Mesothelial cell of epicardium (in vitro differentiated cells): ENCODE data around the gene SELENOI. TPM values are rescaled to one million over a fixed set of nuclear protein-coding genes. Genes with fewer than 3 reads are reported as not detected.
"Not testable (repeated sequence)": the region's sequence is repeated elsewhere in the genome, so short reads cannot be mapped to it uniquely, and the experiment has no call there.

ENCODE experiments used
- DNase-seq, 2 experiments: peaks; one replicate each; pipeline ENCODE4 v3.0.0; 2021; ENCODE audit warnings: low spot score in 2 of 2; ENCODE audit not compliant: unreplicated experiment in 2 of 2
- H3K27ac Mint-ChIP-seq: 2 replicates; pipeline ENCODE4 v1.8.0; 2021; ENCODE audit warnings: mixed read lengths
- H3K27me3 Mint-ChIP-seq: 2 replicates; pipeline ENCODE4 v1.8.0; 2021; ENCODE audit warnings: low read depth, mixed read lengths
- H3K36me3 Mint-ChIP-seq: 2 replicates; pipeline ENCODE4 v1.8.0; 2021; ENCODE audit warnings: mixed read lengths
- H3K4me1 Mint-ChIP-seq: 2 replicates; pipeline ENCODE4 v1.8.0; 2021; ENCODE audit warnings: mixed read lengths
- H3K4me3 Mint-ChIP-seq: 2 replicates; pipeline ENCODE4 v1.8.0; 2021; ENCODE audit warnings: mild to moderate bottlenecking, moderate library complexity, mixed read lengths
- H3K9me3 Mint-ChIP-seq: 2 replicates; pipeline ENCODE4 v1.8.0; 2021; ENCODE audit warnings: mixed read lengths
- CTCF ChIP-seq: fragments of 200-600 bp; sonication (generic); IDR thresholded peaks from one replicate; pipeline ENCODE4 v1.5.0; 2021; ENCODE audit warnings: antibody characterized with exemption; ENCODE audit not compliant: unreplicated experiment
- total RNA-seq: library from RNA; stranded (reverse); gene quantifications from 3 replicates; pipeline ENCODE4 v1.2.1, GENCODE V29; 2021

The SELENOI gene
- total RNA-seq, 1 donor from 2014 or later = 32.0 TPM

GRCh38 chr2:26363958-26364357 lies 18.0 kb downstream of the SELENOI start:
- Mint-ChIP-seq H3K36me3 (peaks cover 3% of the 10 kb centered on the region), H3K4me1 (peaks cover 23% of the 10 kb centered on the region), H3K9me3 (no peaks in the 10 kb centered on the region), H3K4me3 (no peak overlapping the region), H3K27me3 (no peaks in the 10 kb centered on the region), H3K27ac (no peak overlapping the region)
- no peak for DNase-seq
- TF ChIP-seq CTCF = no peak

- H3K4me3 Mint-ChIP-seq = no peak overlapping the region
- no peak overlapping the region for H3K27ac Mint-ChIP-seq
- H3K27me3 Mint-ChIP-seq = no peaks in the 10 kb centered on the region
- DNase-seq = no peak
- no peak for TF ChIP-seq CTCF
- H3K4me1 Mint-ChIP-seq = peaks cover 18% of the 10 kb centered on the region
- no peaks in the 10 kb centered on the region for H3K9me3 Mint-ChIP-seq
- H3K36me3 Mint-ChIP-seq = peaks cover 9% of the 10 kb centered on the region
These were observed 18.7 kb downstream of the SELENOI start for GRCh38 chr2:26364669-26365068.

GRCh38 chr2:26366957-26367356 lies 21.0 kb downstream of the SELENOI start:
- Mint-ChIP-seq H3K27me3 (no peaks in the 10 kb centered on the region), H3K9me3 (no peaks in the 10 kb centered on the region), H3K27ac (no peak overlapping the region), H3K4me3 (no peak overlapping the region), H3K4me1 (peaks cover 10% of the 10 kb centered on the region), H3K36me3 (peaks cover 14% of the 10 kb centered on the region)
- DNase-seq = no peak
- no peak for TF ChIP-seq CTCF

- not testable (repeated sequence) for H3K27ac Mint-ChIP-seq, H3K27me3 Mint-ChIP-seq, H3K4me1 Mint-ChIP-seq, DNase-seq, H3K9me3 Mint-ChIP-seq, H3K4me3 Mint-ChIP-seq
- peaks cover 29% of the 10 kb centered on the region for H3K36me3 Mint-ChIP-seq
These were observed 23.7 kb downstream of the SELENOI start for GRCh38 chr2:26369664-26370063.

GRCh38 chr2:26370909-26371308 lies 25.0 kb downstream of the SELENOI start:
- H3K4me1 Mint-ChIP-seq, H3K9me3 Mint-ChIP-seq: not testable (repeated sequence)
- peaks cover 34% of the 10 kb centered on the region for H3K36me3 Mint-ChIP-seq

GRCh38 chr2:26376799-26377198 lies 30.9 kb downstream of the SELENOI start:
- no peak for TF ChIP-seq CTCF
- Mint-ChIP-seq H3K27me3 (no peaks in the 10 kb centered on the region), H3K4me3 (no peak overlapping the region), H3K36me3 (peaks cover 47% of the 10 kb centered on the region), H3K27ac (no peak overlapping the region), H3K4me1 (no peaks in the 10 kb centered on the region), H3K9me3 (peaks cover 8% of the 10 kb centered on the region)
- DNase-seq = no peak

More at GRCh38 chr2:26370909-26371308, 25.0 kb downstream of the SELENOI start:
- H3K4me3 Mint-ChIP-seq, DNase-seq, H3K27me3 Mint-ChIP-seq, H3K27ac Mint-ChIP-seq: not testable (repeated sequence)

GRCh38 chr2:26380281-26380680 lies 34.3 kb downstream of the SELENOI start:
- Mint-ChIP-seq H3K27me3 (no peaks in the 10 kb centered on the region), H3K27ac (no peak overlapping the region), H3K4me3 (no peak overlapping the region)

More at GRCh38 chr2:26380281-26380680, 34.3 kb downstream of the SELENOI start:
- no peaks in the 10 kb centered on the region for H3K4me1 Mint-ChIP-seq
- peaks cover 4% of the 10 kb centered on the region for H3K9me3 Mint-ChIP-seq
- no peak for TF ChIP-seq CTCF
- no peak for DNase-seq
- H3K36me3 Mint-ChIP-seq = peaks cover 32% of the 10 kb centered on the region
